T47D (cell line): ENCODE measurements around the gene AKT1S1.
A peak's percentile ranks its signal among the peaks of the same experiment; 100 is the strongest.

ENCODE experiments used
- DNase-seq, 2 experiments: peaks; one replicate each; pipeline versions ENCODE4 v3.0.0 to v3.0.0-alpha.2; 2011 to 2012; ENCODE audit warnings: low read depth in 1 of 2, low spot score in 1 of 2
- JUND ChIP-seq: IDR thresholded peaks from 2 replicates; pipeline ENCODE4 v1.6.1; 2012; ENCODE audit warnings: low read depth
- in situ Hi-C: cut with HindIII; loops from 2 replicates; pipeline ENCODE4 v1.10.0; 2016; ENCODE audit warnings: low sequenced_read_pairs, low pct_unique_long_range_greater_than_20kb

AKT1S1 gene

GRCh38 chr19:49863935-49864320 is 13.2 kb downstream of the AKT1S1 start:
- no peak for TF ChIP-seq JUND
- in situ Hi-C loops, result no loop called here
- DNase-seq, result no peak

- no peak for TF ChIP-seq JUND
- in situ Hi-C loops, result no loop called here
- DNase-seq, result no peak
Measured at GRCh38 chr19:49863254-49863934, 13.8 kb downstream of the AKT1S1 start.

- no peak for DNase-seq
- no peak for TF ChIP-seq JUND
- in situ Hi-C loops, result no loop called here
Measured at GRCh38 chr19:49862391-49863253, 14.5 kb downstream of the AKT1S1 start.

DNA sequence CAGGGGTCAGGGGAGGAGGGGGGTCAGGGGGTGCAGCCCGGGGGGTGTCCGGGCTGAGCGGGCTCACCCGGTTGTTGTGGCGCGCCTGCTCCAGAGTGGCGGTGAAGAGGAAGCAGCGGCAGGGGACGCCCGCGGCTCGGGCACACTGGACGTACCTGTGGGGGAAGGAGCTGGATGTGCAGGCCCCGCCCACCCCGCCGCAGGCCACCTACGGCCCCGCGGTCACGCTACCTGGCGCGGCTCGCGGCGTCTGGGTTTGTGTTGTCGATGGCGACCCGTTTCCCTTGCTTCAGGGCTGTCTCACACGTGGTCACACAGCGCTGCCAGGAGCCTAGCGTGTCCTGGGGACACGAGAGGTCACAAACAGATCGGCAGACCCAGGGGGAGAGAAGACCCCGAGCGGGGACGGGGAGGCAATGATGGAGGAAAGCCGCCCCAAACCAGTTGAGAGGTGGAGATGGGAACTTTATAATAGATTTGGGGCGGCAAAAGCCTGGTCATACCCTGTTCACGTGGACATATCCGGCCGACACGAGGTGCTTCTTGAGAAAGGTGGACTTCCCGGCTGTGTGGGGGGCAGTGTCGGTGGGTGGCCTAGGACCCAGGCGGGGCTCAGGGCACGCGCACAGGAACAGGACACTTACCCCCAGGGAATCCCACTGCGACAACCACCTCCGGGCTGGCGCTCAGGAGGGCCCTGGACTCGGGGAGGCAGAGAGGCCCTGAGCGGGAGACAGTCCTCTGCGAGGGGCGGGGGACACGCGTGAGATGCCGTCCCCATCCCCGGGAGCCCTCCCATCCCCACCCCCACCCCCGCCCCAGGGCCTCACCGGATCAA is 15.4 kb downstream of the AKT1S1 start:
- in situ Hi-C loops, result no loop called here

GRCh38 chr19:49861107-49861506 is 16.0 kb downstream of the AKT1S1 start:
- TF ChIP-seq JUND, result no peak
- in situ Hi-C loops, result no loop called here
- peak; percentile 47 for DNase-seq

More for the DNA sequence above, 15.4 kb downstream of the AKT1S1 start:
- no peak for TF ChIP-seq JUND
- no peak for DNase-seq

DNA sequence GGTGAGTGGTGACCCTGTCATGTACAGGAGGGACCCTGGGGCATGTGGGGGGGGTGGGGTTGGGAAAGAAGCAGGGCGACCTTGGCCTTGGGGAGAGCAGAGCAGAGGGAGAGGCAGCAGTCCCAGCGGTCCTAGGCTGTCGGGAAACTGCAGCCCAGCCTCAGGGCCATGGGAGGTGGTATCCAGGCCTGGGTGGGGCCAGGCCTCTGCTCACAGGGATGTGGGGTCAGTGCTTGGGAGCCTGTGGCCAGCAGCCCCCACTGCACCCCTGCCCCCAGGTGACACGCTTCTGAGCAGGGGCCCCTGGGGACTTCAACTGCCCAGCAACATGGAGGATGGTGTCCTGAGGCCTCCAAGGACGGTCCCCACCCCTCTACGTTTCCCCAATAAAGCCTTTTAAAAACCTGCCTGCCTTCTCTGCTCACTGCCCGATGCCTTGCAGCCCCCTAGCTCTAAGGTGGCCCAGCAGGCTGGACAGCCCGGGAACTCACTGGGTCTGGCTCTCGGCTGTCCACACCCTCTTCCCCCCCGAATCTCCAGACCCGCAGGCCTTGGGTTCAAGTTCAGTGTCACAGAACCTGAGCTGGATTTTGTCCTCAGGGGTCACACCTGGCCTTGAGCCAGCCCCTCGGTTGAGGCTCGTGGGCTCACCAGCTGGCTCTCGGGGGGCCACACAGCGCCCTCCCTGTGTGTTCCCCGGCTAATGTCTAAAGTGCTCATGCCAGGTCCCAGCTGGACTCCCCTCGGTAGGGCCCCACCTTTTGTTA is 16.6 kb downstream of the AKT1S1 start:
- TF ChIP-seq JUND, result no peak
- DNase-seq, result no peak

DNA sequence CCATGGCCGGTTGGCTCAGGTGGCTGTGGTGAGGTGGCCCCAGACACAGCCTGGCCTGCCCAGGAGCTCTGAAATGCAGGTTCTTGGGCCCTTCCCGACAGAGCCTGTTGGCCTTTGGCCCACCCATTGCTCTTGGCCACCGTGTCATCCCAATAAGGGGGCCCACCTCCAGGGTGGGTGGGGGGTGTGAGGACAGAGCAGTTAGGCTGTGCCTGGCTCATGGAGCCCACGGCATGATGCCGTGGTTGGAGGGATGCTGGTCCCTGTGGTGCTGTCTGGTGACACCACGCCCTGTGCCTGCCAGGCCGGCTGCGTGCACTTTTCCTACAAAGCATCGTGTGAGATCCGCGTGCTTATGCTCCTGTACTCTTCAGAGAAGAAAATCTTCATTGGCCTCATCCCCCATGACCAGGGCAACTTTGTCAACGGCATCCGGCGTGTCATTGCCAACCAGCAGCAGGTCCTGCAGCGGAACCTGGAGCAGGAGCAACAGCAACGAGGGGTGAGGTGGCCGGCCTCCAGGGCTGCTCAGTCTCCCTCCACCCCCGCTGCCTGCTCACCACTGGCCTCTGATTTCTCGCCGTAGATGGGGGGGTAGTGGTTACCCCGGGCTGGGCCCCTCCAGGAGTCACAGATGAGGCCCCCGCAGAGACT is 17.3 kb downstream of the AKT1S1 start:
- no peak for DNase-seq
- no peak for TF ChIP-seq JUND
- in situ Hi-C loops, result no loop called here

More for the DNA sequence above, 16.6 kb downstream of the AKT1S1 start:
- in situ Hi-C loops, result no loop called here

DNA sequence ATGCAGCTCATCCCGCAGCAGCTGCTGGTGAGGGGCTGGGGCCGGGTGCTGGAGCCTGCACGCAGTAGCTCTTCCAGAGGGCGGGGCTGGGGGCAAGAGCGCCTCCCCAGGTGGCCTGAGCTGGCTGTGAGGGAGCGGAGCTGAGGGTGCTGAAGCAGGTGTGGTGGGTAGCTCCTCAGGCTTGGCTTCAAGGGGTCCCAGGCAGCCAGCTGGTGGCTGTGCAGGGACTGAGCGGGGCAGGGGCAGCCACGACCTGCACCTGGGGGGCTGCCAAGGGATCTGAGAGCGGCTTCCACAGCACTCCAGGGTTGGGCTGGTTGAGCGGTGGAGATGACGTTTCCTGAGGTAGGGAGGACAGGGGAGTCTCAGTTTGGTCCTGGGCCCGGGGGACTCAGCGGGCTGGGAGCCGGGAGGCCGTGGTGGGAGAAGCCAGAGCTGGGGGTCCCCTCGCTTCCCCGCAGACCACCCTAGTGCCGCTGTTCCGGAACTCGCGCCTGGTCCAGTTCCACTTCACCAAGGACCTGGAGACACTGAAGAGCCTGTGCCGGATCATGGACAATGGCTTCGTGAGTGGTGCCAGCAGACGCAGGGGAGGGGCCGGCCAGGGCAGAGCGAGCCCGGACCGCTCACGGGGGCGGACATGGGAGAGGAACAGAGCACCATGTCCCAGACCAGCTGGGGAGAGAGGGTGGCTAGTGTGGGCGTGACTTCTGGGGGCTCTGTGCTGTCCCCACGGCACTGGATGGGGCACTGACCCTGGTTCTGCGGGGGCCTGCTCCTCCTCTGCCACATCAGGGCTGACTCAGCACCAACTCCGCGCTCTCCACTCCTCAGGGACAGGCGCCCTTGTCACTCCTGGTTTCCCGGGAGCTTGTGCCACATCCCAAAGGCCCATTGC is 18.8 kb downstream of the AKT1S1 start:
- TF ChIP-seq JUND, result no peak
- no peak for DNase-seq
- in situ Hi-C loops, result no loop called here

GRCh38 chr19:49857838-49858087 is 19.4 kb downstream of the AKT1S1 start:
- DNase-seq, result no peak
- no peak for TF ChIP-seq JUND
- in situ Hi-C loops, result no loop called here

GRCh38 chr19:49857061-49857837 is 19.9 kb downstream of the AKT1S1 start:
- in situ Hi-C loops, result no loop called here

GRCh38 chr19:49856574-49857021 is 20.6 kb downstream of the AKT1S1 start:
- TF ChIP-seq JUND, result no peak
- no peak for DNase-seq
- in situ Hi-C loops, result no loop called here

More at GRCh38 chr19:49857061-49857837, 19.9 kb downstream of the AKT1S1 start:
- TF ChIP-seq JUND, result no peak
- DNase-seq, result no peak
